Posterior vena cava (tissue), 2 donors: ENCODE measurements around the gene NKX2-8. TPM values are rescaled to one million over a fixed set of nuclear protein-coding genes. Genes with fewer than 3 reads are reported as not detected.

Experiments used
- DNase-seq: peaks from one replicate; pipeline ENCODE4 v3.0.0-alpha.2; 2020; ENCODE audit warnings: low spot score
- intact Hi-C, 2 donors: fragments of 100-400 bp; cut with DNase I; formaldehyde crosslinking; loops; one replicate each; pipeline versions ENCODE4 v1.14.1 to v1.14.2; 2022 to 2023
- long read RNA-seq, 2 donors: library from polyadenylated mRNA; unstranded; transcript quantifications; one replicate each; pipeline ENCODE4 v2.0.0, GENCODE V29; 2020 to 2021
- total RNA-seq, 2 donors: library from RNA; stranded (reverse); fragmentation: NEBNext Ultra II Directional; extraction: Animal tissue kit (Norgen Biotek cat#: 25700); gene quantifications; one replicate each; pipeline ENCODE4 v1.2.1, GENCODE V29; 2021
- donor health status: DM: yes; HTN: yes; CAD: no.
- donor health status: DM: yes; HTN: yes; CAD: no.

NKX2-8 gene
- not detected for total RNA-seq
- long read RNA-seq, donor 1 = 0 reads
- long read RNA-seq, donor 2 = 0 reads

DNA sequence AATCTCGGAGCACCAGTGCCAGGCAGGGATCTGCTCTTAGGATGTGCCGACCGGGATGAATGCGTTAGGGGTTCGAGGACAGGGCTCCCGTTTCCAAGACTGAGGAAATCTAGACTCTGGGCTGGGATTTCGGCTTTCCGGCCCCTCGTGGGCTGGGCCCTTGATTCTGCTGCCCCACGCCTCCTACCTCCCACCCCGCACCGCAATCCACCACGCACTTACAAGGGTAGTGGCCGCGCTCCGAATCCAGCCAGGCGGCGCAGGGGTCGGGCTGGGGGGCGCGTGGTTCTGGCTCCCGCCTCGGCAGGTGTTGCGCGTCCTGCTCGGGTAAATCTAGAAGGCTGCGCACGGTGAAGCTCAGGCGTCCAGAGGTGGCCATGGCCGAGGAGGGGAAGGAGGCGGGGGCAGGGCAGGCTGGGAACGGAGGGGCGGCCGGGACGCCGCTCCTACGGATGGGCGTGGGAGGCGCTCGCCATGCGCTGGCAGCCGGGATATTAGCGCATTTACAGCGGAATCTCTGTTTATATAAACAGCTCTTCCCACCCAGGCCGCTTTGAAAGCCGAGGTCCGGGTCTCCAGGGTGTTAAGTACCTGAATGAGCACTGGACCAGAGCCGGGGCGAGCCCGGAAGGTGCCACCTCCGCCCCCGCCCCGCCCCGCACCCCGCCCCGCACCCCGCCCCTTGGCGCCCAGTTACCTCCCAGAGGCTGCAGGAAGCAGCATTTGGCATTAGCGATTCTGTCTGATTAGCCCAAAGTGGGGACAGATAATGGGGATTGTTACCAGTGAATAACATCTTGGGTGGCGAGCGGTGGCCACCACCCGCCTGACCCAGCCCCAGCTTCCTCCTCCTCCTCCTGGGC lies at the start of gene NKX2-8:
Gene NKX2-8, minus strand, starts transcription at position 604 of the 863 bp plus-strand sequence. Its CDS starts 225 bp downstream, at position 379.
- peak; percentile 76 for DNase-seq
- intact Hi-C loops = no loop called here

DNA sequence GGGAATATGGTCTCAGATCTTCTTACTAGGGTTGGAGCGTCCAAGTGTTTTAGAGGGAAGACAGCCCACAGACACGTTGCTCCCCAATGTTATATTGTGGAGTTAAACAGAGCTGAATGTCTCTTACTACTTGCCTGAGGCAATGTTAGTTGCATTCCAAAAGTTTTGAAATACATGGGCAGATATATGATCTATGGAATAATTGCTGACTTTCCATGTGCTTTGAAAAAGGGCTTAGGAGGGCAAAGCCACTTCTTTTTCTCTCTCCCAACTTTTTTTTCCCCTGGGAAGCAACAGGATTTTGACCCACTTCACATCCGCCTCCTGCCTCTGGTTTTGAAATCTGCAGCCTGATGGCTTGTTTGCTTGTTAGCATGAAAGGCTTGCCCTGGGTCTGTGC lies 45.6 kb upstream of the NKX2-8 start:
- intact Hi-C loops = no loop called here

DNA sequence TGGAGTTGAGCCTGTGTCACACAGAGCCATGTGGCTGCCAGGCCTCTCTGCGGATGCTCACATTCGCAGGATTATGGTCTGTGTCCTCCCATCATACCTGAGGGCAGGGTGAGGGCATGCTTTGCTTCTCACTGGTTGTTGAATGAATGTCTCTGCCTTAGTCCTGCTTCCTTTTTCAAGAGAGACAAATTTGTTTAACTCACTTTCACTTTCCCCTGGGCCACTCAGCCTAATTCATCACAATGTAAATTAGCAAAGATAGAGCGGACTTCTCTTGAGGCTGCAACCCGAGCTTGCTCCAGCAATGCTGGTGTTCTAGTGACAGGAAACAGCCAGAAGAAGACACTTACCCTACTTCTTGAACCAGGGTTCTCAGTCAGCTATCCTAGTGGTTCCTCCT lies 43.7 kb upstream of the NKX2-8 start:
- no peak for DNase-seq
- intact Hi-C loops = no loop called here

More for the DNA sequence above, 45.6 kb upstream of the NKX2-8 start:
- DNase-seq = no peak

DNA sequence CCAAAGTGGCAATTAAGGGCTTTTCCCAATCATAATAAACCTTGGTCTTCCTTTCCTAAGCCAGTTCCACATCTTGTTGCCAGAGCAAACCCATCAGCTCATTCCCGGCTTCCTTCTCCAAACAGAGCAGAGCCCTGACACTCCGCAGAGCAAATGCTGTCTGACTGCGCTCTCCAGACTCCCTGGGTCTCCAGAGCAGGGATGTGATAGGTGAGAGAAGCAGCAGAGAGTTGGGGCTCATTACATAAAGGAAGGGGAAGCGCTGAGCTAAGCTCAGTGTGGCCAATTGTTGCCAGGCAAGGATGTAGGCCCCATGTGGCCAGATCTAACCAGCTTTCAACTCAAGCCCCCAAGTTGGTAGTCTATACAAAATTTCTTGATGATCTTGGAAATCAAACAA lies 43.0 kb upstream of the NKX2-8 start:
- no peak for DNase-seq
- intact Hi-C loops = no loop called here

DNA sequence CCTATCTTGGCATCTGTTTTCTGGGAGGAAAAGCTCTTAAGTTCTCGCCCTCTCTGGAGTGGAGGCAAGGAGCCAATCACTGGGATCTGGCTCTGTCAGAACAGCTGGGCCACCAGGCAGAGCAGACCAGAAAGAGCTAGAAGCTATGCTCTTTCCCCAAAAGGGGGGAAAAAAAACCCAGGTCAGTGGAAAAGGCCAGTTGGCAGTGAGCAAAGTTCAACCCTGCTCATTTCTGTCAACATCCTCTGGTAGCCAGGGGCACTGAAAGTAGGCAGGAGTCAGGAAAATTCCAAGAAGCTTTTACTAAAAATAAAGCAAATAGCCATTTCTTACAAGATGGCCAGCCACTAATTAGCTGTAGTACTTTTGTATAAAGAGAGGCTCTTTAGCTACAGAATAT lies 42.6 kb upstream of the NKX2-8 start:
- intact Hi-C loops = no loop called here
- no peak for DNase-seq

DNA sequence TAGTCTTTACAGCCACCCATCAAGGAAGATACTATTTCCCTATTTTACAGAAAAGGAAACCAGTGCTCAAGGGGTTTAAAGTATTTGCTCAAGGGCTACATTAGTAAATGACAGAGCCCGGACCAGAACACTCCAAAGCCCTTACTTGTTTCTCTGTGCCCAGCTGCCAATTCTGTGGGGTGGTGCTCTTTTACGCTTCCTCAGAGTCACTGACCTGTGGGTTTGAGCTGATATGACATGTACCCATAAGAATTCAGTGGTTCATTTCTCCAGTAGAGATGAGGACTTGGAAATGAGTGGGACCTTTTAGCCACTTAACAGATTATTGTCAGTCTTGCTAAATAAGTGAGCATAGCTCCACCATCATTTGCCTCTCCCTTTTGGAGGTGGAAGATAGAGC lies 37.4 kb upstream of the NKX2-8 start:
- DNase-seq = no peak
- intact Hi-C loops = no loop called here

DNA sequence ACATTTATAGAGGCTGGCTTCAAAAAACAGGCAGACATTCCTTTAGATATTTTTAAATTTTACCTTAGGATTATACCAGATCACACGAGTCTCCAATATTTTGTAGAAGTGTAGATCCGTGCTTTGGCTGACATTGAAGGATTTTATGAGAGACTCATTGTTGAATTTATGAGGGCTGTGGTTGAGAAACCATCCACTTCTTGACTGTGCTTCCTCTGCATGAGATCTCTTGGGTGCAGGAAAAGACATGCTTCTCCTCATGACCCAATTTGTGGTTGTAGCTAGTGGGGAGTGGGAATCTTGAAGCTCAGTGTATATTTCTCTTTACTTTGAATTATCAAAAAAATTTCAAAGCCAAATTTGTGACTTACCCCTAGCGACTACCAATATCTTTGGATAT lies 36.7 kb upstream of the NKX2-8 start:
- intact Hi-C loops = no loop called here
- no peak for DNase-seq

DNA sequence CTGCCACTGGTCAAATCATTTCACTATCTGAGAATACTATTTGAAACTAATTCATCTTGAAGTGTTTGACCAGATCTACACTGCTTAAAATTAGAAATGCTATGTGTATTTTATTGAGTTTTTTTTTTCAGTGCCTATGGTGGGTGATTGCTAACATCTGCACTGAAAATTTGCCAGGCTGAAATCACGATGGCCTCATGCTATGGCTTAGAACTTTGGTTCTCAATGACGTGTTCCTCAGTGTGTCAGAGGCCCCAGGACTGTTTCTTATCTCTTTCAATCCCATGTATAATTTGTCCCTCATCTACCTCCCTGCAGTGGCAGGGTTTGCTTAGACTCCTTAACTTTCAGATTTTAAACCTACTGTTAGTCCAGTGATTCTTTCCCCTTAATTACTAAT lies 36.2 kb upstream of the NKX2-8 start:
- intact Hi-C loops = no loop called here
- DNase-seq = no peak

DNA sequence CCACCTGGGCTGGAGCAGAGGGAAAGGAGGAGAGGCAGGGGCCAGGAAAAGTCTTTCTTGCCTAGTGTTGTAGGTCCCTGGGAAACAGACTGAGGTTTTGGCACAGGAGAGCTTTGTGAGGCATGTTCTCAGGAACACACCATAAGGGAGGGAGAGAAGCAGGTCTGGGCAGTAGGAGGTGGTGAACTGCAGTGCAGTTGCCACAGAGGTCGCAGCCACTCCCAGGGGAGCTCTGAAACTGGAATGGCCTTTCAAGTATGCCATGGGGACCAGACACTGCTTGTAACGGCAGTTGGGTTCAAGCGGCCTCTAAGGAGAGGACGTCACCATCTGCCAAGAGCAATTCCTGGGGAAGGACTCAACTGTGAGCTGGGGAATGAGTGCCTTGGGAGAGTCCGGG lies 35.4 kb upstream of the NKX2-8 start:
- intact Hi-C loops = no loop called here
- no peak for DNase-seq

DNA sequence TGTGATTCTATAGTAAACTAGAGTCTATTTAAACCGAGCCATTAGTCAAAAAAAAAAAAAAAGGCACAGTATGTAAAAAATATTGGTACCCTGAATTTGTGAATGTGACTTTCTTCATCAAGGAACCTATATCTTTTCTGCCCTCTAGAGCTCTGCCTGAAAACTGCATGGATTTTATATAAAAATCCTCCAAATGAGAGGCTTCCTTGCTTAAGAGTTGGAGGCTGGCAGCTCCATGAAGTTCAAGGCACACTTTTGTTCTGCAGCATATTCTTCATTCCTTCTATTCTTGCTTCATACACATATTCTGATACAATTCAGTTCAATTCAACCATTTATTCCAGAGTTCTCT lies 23.1 kb upstream of the NKX2-8 start:
- intact Hi-C loops = loop anchor here in 1 of 2 donors (5.0 kb wide), 1 partner anchor 822 kb away; no protein-coding TSS in a partner anchor
- no peak for DNase-seq

DNA sequence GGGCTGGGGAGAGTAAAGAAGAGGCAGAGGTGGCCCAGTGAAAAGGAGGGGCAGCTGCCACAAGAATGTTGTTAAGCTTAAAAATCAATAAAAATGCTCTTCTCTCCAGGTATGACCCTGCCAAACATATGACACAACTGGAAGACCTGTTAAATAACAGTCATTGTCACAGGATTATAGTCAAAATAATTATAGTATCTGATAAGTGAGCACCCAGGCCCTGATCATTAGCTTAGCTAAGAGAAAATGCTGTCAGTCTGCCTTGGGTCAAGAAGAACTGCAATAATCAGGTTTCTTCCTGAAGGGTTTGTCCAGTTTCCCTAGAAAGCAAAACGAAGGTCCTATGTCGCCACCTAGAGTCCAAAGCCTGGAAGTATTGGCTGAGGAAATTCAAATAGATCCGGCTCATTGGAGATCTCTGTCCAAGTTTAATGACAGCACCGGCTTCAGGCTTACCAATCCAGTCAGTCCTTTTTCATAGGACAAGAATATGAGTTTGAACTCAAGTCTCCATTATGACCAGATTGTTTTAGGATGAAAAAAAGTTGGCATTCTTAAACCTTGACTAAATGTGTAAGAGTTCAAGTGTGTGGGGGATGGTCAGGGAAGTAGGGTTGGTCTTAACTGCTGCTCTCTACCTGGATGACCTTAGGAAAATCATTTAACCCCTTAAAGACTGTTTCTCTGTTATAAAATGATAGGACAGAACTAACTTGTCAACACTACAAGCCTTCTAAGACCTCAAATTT lies 22.5 kb upstream of the NKX2-8 start:
- no peak for DNase-seq
- intact Hi-C loops = loop anchor here in 1 of 2 donors (5.0 kb wide), 1 partner anchor 822 kb away; no protein-coding TSS in a partner anchor

DNA sequence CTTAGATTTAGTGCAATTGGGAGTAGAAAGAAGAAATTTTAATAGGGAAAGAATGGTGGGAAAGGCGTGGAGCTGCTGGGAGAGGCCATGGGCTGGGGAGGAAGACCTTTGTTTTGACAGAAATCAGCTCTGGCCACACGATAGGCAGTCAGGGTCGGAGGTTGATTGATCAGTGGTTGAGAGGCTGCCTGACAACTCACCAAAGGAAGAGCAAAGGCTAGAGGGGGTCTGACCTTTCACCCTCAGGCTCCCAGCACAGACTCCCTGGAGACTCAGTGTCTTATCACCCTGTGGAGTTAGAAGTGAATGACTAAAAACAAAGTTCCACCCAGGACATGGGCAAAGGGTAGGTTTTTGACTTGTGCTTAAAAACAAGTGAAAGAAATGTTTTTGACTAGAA lies 18.0 kb upstream of the NKX2-8 start:
- DNase-seq = no peak
- intact Hi-C loops = no loop called here

DNA sequence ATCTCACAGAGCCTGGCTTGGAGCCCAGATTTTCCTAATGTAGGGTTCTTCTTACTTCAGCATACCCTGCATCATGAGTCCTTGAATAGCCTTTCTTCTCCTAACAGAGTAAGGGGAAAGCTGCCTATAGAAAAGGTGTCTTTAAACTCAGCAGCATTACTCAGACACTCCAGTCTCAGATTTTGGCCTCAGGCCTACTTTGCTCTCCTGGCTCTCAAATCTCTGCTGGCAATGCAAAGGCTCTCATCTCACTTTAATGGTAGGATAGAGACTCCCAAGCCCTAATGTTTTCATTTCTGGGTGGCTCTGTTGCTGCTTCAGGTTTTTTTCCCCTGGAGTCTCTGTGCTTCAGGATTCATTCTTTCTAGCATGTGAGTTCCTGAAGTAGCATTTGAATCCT lies 9.1 kb upstream of the NKX2-8 start:
- DNase-seq = no peak
- intact Hi-C loops = no loop called here

DNA sequence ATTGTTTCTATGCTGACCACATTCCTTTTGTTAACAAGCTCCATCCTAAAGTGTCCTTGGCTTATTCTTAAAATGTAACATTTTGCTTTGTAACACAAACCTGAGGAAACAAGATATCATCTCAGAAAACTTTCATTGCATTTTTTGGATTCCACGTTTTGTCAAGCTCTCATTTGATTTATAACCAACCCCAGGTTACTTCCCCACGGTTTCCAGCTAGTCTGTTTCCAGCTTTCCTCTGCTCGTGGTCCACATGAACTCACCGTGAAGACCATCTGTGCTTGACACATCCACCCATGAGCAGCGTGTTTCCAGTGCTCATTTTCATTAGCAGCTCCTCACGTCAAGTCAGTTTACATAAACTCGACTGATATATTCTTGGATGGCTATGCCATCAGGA lies 6.4 kb upstream of the NKX2-8 start:
- DNase-seq = no peak
- intact Hi-C loops = no loop called here

DNA sequence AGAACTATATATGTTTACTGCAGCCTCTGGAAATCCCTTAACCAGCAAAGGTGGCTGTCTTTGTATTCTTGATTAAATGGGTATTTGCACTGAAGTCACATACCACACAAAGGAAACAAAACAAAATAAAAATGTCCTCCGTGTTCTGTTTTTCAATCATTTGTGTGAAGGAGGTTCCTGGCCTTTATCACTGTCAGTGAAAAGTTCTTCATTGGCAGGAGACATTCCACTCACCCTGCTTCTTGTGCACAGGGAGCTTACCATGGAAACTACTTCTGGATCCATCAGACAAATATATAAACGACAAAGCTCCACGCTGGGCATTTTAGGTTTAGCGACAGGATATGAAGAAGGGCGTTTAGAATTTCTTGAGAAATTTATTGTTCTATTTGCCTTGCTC lies 5.7 kb upstream of the NKX2-8 start:
- no peak for DNase-seq
- intact Hi-C loops = no loop called here

DNA sequence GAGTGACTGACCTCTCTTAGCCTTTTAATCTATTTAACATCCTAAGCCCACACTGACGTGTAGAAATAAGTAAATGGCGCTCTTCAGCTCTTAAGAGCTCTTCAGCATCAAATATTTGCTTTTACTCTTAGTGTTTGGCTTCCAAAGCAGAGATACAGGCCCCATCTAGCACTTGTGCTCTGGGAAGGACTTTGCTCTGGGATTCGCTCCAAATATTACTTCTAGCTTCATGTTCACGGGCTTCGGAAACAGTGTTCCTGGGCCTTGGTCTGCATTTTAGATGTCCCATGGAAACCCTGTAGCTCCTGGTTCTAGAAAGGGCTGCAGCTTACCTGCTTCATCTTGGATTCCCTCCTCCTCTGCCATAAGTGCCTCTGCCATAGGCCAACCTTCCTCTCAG lies 2.7 kb upstream of the NKX2-8 start:
- DNase-seq = no peak
- intact Hi-C loops = no loop called here

DNA sequence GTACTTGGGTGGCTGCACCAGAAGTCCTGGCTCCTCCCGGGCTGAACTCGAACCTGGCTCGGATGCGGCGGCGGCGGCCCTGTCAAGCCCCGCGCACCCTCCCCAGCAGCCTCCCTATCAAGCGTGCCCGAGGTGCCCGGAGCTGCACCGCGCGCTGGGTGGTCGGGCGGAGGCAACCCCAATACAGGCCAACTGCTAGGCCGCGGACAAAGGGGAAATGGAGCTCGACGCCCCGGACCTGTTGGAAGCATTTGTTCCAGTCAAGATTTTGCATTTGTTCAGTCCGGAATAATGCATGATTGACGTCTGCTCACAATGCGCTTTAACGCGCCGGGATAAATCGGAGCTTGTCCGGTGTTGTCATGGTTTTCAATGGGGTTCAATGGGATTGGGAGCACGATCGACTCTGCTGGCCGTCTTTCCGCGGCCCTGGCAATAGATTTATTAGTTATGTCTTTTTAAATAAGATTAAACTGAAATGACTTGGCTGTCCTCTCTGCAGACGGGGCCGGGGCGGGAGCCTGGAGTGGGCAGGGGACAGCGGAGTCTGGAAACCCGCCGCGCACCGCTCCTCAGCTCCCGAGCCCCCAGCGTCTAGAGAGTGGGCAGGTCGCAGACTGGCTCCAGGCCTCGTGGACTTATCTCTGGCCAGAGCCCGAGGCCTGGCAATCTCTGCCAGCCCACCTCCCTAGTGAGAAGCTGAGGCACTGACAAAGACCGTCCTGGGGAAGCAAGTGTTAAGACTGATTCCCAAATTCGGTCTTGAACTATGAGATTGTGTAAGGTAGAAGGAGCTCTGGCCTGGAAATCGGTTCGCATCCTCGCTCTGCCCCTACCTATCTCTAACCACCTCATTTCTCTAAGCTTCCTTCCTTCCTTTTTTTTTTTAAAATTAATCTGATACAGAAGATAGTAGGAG lies 1.7 kb upstream of the NKX2-8 start:
- DNase-seq = no peak
- intact Hi-C loops = no loop called here

DNA sequence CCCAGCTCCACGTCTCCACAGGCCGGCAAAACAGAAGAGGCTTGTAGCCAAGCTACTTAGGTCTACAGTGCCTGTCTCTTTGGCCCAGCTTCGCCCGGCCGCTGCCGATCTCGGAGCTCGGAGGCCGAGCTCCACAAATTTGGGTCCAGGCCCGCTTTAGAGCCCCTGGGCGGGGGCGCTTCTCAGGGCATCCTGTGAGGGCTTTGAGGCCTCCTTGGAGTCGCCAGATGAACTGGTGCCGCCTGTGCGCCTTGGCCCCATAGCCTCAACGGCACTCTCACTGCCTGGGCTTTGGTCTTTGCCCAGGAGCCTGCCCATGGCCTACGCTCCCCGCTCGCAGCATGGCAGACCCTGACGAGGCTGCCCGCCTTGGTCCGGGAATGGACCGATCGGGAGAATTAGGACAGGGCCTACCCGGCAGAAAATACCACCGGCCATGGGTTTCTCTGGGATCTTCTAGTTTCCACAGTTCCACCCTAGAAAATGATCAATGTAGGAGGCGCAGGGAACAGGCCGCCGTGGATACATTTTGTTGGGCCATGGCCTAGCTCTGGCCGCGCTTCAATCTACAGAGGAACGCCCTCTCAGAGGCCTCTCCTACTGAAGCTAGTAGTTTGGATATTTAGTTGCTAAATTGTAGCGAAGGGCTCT lies 953 bp upstream of the NKX2-8 start:
- intact Hi-C loops = no loop called here
- DNase-seq = no peak

DNA sequence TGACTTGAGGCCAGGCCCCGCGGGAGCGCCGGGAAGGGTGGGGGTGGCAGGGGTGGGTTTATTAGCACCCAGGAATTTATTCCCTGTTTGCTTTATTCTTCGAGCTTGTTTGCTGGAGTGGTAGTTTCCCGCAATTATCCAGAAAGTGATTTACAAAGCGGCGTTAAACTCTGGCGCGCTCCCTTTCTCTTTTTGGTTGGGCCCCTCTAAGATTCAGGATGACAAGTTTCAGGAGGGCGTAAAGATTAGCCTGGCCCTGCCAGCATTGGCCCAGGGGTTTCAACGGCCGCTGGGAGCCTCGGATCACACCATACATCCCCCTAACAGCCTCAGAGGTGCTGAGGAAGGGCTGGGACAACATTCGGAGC lies 444 bp upstream of the NKX2-8 start:
- no peak for DNase-seq

More for the DNA sequence above, 444 bp upstream of the NKX2-8 start:
- intact Hi-C loops = no loop called here
